Gastrocnemius medialis (tissue), 4 donors: ENCODE results near the gene REXO4.

Experiments
- CTCF ChIP-seq, 5 experiments: fragments of 450-650 bp in 3 of 5; fragments of 200-600 bp in 2 of 5; sonication (generic) in 2 of 5; IDR thresholded peaks in 4 of 5; conservative IDR thresholded peaks in 1 of 5; 1 replicate in 4 of 5; 2 replicates in 1 of 5; pipeline ENCODE4 v1.5.1; 2016 to 2019; ENCODE audit warnings: antibody characterized with exemption in 5 of 5, mild to moderate bottlenecking in 3 of 5, moderate library complexity in 3 of 5
- POLR2A ChIP-seq, 2 donors: fragments of 450-650 bp; IDR thresholded peaks; one replicate each; pipeline ENCODE4 v1.6.1; 2017; ENCODE audit warnings: antibody characterized with exemption in 2 of 2, mild to moderate bottlenecking in 2 of 2, moderate library complexity in 2 of 2

- TF ChIP-seq CTCF (IDR thresholded peaks at IDR 0.05 in 4 of 5, conservative IDR thresholded peaks at IDR 0.05 in 1 of 5), result no peak
- TF ChIP-seq POLR2A (IDR thresholded peaks at IDR 0.05), result no peak
These were observed 6.4 kb upstream of the REXO4 start for GRCh38 chr9:133424187-133424586.
